GM12892 (cell line): ENCODE results near the gene ADGRL3.
"Not testable (repeated sequence)": the region's sequence is repeated elsewhere in the genome, so short reads cannot be mapped to it uniquely, and the experiment has no call there.

ENCODE experiments used
- POLR2AphosphoS5 ChIP-seq: IDR thresholded peaks from 2 replicates; pipeline ENCODE4 v1.6.1; 2011; ENCODE audit warnings: low read depth, low read length, control low read depth
- TAF1 ChIP-seq: IDR thresholded peaks from 2 replicates; pipeline ENCODE4 v1.6.1; 2011; ENCODE audit warnings: low read depth, mild to moderate bottlenecking, control low read depth, low read length, borderline replicate concordance

- TF ChIP-seq POLR2AphosphoS5, TAF1: not testable (repeated sequence)
Measured at GRCh38 chr4:61757983-61758382, 557.9 kb downstream of the ADGRL3 start.
